AG10803 (cell line): ENCODE results near the gene DUSP7.
A peak's percentile ranks its signal among the peaks of the same experiment; 100 is the strongest.

ENCODE experiments used
- DNase-seq: peaks from one replicate; pipeline ENCODE4 v3.0.0; 2010; ENCODE audit warnings: low read depth
- H3K4me3 ChIP-seq: 2 replicates; pipeline ENCODE4 v1.5.1; 2011; ENCODE audit warnings: mild to moderate bottlenecking, low read length, control low read depth
- TF ChIP-seq, protein P1 (sequence below): conservative IDR thresholded peaks from 2 replicates; pipeline ENCODE4 v1.5.1; 2011; ENCODE audit warnings: mild to moderate bottlenecking, low read length, control low read depth, inconsistent platforms

DUSP7 gene

DNA sequence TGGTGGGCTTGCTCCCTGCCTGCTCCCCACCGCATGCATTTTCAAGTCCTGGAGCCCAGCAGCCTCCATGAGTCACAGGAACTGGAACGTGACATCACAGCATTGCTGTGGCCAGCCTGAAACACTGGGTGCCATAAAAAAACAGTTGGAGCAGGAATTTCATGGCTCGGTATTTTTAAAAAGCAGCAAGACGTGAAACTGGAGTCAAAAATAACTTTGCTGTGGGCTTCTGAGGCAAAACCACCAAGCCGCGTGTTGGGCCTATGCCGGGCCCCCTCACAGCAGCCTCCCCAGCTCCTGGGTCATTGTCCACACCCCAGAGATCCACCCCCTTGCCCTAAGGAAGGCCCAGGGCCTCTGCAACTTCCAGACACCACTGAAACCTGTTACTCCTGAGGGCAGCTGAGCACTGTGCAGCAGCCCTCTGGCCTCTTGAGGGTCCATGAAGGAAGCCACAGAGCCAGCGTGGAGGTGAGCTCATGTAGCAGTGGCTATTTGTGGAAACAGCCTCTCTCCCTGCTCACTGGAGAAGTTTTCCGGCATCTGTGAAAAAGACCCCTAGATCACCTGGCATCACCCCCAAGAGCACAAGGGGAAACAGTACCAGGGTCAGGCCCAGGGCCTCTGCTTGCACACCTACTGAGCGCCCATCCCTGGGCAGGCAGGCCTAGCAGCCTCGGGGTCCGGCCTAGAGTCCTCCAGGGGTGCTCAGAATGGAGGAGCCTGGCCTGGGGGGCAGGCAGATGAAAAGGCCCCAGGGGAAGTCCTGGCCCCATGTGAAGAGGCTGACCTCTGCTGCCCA lies 34.0 kb upstream of the DUSP7 start:
- TF ChIP-seq, protein P1, sequence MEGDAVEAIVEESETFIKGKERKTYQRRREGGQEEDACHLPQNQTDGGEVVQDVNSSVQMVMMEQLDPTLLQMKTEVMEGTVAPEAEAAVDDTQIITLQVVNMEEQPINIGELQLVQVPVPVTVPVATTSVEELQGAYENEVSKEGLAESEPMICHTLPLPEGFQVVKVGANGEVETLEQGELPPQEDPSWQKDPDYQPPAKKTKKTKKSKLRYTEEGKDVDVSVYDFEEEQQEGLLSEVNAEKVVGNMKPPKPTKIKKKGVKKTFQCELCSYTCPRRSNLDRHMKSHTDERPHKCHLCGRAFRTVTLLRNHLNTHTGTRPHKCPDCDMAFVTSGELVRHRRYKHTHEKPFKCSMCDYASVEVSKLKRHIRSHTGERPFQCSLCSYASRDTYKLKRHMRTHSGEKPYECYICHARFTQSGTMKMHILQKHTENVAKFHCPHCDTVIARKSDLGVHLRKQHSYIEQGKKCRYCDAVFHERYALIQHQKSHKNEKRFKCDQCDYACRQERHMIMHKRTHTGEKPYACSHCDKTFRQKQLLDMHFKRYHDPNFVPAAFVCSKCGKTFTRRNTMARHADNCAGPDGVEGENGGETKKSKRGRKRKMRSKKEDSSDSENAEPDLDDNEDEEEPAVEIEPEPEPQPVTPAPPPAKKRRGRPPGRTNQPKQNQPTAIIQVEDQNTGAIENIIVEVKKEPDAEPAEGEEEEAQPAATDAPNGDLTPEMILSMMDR = no peak
- DNase-seq = peak; percentile 91
- H3K4me3 ChIP-seq = no peak overlapping the region

DNA sequence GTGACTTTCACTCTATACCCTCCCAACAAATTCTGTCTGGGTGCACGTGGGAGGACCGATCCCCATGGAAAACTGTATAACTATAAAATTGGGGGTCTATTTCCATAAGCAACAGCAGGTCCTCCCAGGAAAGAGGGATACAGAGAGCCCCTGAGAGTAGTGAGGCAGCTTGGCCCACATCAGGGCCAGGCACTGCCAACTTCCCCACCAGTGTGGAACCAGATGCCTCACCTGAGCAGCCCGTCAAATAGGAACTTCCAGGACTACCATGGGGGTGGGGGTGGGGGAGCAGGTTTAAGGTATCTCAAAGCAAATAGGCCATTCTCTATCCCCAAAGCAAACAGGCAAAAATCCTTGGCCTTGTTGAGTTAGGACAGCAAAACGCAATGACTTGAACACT lies 33.3 kb upstream of the DUSP7 start:
- DNase-seq = no peak
- TF ChIP-seq, protein P1 = no peak
- no peak overlapping the region for H3K4me3 ChIP-seq

DNA sequence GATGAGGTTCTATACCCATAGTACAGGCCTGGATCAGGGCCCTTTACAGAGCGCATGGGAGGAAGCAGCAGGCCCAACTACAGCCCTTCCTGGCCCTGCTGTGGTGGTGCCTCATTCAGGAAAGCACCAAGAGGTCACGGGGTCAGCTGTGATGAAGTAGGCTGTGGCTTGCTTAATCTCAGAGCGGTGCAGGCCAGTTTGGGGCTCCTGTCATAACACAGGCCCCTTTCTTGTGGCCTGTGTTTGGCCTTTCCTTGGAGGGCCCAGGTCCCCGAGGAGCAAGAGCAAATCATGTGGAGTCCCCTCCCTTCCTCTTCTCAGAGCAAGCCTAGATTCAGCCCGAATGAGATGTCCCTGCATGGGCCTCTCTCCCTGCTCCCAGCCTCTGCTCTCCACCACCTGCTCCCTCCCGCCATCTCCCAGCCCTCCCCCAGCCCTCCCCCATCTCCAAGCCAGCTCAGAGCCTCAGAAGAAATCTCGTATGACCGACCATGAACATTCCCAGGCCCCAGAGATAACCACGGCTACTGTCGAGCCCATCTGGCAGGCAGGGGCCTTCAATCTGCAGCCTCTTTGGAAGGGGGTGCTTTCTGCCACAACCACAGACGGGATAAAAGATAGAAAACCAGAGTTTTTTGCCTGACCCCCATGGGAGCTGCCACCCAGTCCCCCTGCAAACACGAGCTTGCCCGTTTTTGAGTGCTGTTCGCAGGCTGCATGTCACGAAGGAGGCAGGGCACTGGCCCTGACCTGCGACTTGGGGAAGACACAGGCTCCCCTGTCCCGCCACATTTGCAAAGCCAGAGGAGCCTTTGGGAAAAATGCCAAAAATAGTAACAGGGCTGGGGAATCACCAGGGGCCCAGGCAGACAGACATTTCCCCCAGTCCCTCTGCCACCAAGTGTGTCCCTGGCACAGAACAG lies 32.3 kb upstream of the DUSP7 start:
- H3K4me3 ChIP-seq = no peak overlapping the region
- TF ChIP-seq, protein P1 = no peak
- peak; percentile 40 for DNase-seq

DNA sequence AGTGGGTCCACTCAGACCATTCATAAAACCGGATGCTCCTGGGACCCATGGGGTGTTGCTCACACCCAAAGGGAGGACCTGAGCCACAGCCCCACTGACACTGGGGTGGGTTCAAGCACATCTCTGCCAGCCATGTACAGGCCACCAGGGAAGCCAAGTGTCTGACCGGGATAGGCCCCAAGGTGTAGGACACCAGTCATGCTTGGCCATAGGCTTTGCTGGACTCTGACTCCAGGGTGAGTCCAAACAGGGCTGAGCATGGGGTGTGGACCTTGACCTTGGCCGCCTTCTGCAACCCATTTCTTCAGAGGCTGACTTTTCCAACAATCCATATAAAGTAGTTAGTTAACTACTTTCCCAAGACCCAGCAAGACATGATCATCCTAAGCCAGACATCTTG lies 31.4 kb upstream of the DUSP7 start:
- no peak overlapping the region for H3K4me3 ChIP-seq
- TF ChIP-seq, protein P1 = no peak
- no peak for DNase-seq

DNA sequence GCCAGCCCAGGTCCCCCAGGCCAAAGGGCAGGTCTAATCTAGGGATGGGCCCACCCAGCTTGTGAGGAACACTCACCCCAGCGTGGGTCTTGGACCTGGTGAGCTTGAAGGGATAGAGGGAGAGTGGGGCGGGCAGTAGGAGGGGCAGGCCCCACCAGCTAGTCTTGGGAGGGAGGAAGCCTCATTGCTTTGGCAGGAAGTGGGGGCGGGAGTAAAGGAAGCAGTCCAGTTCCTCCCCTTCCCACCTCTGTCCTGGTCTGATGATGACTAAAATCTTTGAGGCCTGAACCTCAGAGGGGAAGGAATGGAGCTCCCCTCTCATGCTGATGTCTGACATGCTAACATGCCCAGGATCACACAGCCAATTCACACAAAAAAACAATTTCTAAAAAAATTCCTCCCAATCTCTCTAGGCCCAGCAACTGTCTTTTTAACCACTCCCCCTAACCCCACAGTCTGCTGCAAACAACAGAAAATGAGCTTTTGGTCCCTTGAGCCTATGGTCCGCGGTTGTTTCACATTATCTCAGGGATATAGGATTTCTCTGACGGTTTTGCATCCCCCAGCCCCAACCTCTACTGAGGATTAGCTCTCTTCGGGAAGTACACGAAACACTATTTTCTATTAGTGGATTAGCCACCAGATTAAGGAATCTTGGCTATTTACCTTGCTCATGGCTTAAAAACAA lies 30.7 kb upstream of the DUSP7 start:
- DNase-seq = peak; percentile 37
- H3K4me3 ChIP-seq = no peak overlapping the region
- TF ChIP-seq, protein P1 = no peak

DNA sequence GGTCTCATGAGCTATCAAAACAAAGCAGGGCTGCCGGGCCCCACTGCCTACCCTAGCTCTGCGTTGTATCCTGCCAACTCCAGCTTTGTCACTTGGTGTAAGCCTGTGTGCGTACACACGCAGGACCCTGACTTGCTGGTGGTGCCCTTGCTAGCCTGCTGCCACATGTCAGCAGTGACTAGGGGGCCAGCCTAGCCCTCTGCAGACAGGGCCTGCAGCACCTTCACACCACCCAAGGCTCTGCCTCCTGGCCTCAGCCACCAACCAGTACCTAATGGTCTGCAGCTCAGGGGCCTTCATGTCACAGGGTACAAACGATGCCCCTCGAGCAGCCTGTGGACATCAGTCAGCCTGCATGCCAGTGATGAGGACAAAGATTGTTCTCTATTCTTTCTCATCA lies 30.1 kb upstream of the DUSP7 start:
- TF ChIP-seq, protein P1 = no peak
- DNase-seq = no peak
- no peak overlapping the region for H3K4me3 ChIP-seq
